Uterus (tissue), 2 donors: Measurements from ENCODE around the gene HBEGF.

Experiments
- CTCF ChIP-seq, 4 experiments: fragments of 200-600 bp in 2 of 4; fragments of 450-650 bp in 2 of 4; sonication (generic) in 2 of 4; IDR thresholded peaks; one replicate each; pipeline ENCODE4 v1.5.1; 2016 to 2019; ENCODE audit warnings: antibody characterized with exemption in 4 of 4, mild to moderate bottlenecking in 2 of 4, moderate library complexity in 1 of 4
- POLR2A ChIP-seq, 2 donors: fragments of 450-650 bp; IDR thresholded peaks; one replicate each; pipeline ENCODE4 v1.6.1; 2016; ENCODE audit warnings: antibody characterized with exemption in 2 of 2, mild to moderate bottlenecking in 1 of 2, moderate library complexity in 1 of 2

GRCh38 chr5:140296289-140296688 is 50.1 kb downstream of the HBEGF start:
- TF ChIP-seq CTCF (IDR thresholded peaks at IDR 0.05) (no peak), POLR2A (IDR thresholded peaks at IDR 0.05) (no peak)
